ENCODE measurements around the gene RRP8. TPM values are rescaled to one million over a fixed set of nuclear protein-coding genes. Genes with fewer than 3 reads are reported as not detected.

RRP8 gene
- total RNA-seq, 1 donor from 2014 or later, result 14.6 TPM

DNA sequence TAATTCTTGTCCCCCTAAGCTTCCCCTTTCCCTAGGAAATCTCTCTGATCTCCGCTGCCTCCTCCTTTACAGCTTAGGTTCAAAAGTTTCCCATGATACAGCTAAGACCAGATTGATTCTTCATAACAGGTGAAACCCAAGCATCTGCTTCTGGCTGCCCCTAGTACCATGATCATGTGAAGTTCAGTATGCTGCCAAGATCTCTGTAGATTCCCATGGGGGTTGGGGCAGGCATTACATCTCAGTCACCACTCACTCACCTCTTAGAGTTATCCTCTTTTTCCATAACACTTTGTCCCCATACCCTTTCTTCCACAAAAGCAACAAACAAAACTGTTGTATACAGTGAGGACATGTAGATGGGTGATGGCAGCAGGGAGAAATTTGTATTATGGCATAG is 44.0 kb downstream of the RRP8 start:
- no peaks in the 10 kb centered on the region for H3K9me3 Mint-ChIP-seq (ENCODE audit: unreplicated experiment)
- H3K4me3 Mint-ChIP-seq (ENCODE audit: unreplicated experiment), result peak overlapping the region; percentile 28
- peaks cover 35% of the 10 kb centered on the region for H3K4me1 Mint-ChIP-seq (ENCODE audit: unreplicated experiment)
- TF ChIP-seq, protein P1, sequence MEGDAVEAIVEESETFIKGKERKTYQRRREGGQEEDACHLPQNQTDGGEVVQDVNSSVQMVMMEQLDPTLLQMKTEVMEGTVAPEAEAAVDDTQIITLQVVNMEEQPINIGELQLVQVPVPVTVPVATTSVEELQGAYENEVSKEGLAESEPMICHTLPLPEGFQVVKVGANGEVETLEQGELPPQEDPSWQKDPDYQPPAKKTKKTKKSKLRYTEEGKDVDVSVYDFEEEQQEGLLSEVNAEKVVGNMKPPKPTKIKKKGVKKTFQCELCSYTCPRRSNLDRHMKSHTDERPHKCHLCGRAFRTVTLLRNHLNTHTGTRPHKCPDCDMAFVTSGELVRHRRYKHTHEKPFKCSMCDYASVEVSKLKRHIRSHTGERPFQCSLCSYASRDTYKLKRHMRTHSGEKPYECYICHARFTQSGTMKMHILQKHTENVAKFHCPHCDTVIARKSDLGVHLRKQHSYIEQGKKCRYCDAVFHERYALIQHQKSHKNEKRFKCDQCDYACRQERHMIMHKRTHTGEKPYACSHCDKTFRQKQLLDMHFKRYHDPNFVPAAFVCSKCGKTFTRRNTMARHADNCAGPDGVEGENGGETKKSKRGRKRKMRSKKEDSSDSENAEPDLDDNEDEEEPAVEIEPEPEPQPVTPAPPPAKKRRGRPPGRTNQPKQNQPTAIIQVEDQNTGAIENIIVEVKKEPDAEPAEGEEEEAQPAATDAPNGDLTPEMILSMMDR (IDR thresholded peaks at IDR 0.05; ENCODE audit: unreplicated experiment), result no peak
- no peak for DNase-seq (ENCODE audit: low spot score)
- H3K27me3 Mint-ChIP-seq (ENCODE audit: unreplicated experiment), result peaks cover 7% of the 10 kb centered on the region
- no peak overlapping the region for H3K27ac Mint-ChIP-seq (ENCODE audit: unreplicated experiment)
- H3K36me3 Mint-ChIP-seq (ENCODE audit: low read depth, unreplicated experiment), result peaks cover 4% of the 10 kb centered on the region

DNA sequence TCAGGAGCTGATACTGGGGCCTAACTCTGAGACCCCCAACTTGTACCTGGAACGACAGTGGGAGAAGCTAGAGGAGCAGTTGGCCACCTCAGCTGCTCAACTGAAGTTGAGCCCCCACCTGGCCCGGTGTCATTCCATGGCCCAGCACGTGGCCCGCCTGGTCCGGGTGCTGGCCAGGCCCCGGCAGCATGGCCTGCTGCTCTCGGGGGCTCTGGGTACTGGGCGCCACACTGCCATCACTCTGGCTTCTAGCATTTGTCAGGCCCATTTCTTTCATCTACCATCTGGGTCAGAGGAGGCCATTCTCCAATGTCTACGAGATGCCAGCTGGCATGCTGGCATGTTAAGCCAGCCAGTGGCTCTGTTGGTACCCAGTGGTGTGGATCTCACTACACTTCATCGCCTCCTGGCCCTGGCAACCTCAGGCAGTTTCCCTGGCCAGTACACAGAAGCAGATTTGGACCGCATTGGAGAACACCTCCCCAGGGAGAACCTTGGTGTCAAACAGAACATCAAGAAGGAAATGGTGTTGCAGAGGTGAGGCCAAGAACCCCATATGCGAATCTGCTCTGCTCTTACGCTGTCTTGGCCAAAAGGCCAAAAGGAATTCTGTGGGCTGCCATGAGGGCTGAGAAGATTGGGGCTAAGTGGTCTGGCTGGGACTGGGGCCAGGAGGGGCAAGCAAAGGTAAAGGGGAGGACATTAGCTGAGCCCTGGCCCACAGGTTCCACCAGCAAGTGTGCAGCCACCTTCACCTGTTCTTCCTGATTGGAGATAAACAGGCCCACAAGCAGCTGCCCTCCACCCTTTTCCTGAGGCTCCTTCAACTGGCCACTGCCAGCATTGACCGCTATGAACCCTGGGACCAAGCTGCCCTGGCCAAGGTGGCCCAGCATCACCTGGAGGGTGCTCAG is 45.4 kb downstream of the RRP8 start:
- H3K4me1 Mint-ChIP-seq (ENCODE audit: unreplicated experiment), result peaks cover 35% of the 10 kb centered on the region
- no peak overlapping the region for H3K4me3 Mint-ChIP-seq (ENCODE audit: unreplicated experiment)
- H3K9me3 Mint-ChIP-seq (ENCODE audit: unreplicated experiment), result no peaks in the 10 kb centered on the region
- TF ChIP-seq, protein P1 (IDR thresholded peaks at IDR 0.05; ENCODE audit: unreplicated experiment), result no peak
- peaks cover 4% of the 10 kb centered on the region for H3K36me3 Mint-ChIP-seq (ENCODE audit: low read depth, unreplicated experiment)
- peaks cover 7% of the 10 kb centered on the region for H3K27me3 Mint-ChIP-seq (ENCODE audit: unreplicated experiment)
- no peak overlapping the region for H3K27ac Mint-ChIP-seq (ENCODE audit: unreplicated experiment)
- no peak for DNase-seq (ENCODE audit: low spot score)

- Mint-ChIP-seq H3K27ac (ENCODE audit: unreplicated experiment) (no peak overlapping the region), H3K27me3 (ENCODE audit: unreplicated experiment) (peaks cover 7% of the 10 kb centered on the region), H3K4me1 (ENCODE audit: unreplicated experiment) (peaks cover 35% of the 10 kb centered on the region), H3K36me3 (ENCODE audit: low read depth, unreplicated experiment) (no peaks in the 10 kb centered on the region), H3K9me3 (ENCODE audit: unreplicated experiment) (no peaks in the 10 kb centered on the region), H3K4me3 (ENCODE audit: unreplicated experiment) (no peak overlapping the region)
- DNase-seq (ENCODE audit: low spot score), result no peak
- TF ChIP-seq, protein P1 (IDR thresholded peaks at IDR 0.05; ENCODE audit: unreplicated experiment), result no peak
Observed at GRCh38 chr11:6557063-6557462, 46.4 kb downstream of the RRP8 start.

GRCh38 chr11:6556139-6556949 is 47.1 kb downstream of the RRP8 start:
- Mint-ChIP-seq H3K27me3 (ENCODE audit: unreplicated experiment) (peaks cover 7% of the 10 kb centered on the region), H3K4me3 (ENCODE audit: unreplicated experiment) (no peak overlapping the region), H3K9me3 (ENCODE audit: unreplicated experiment) (no peaks in the 10 kb centered on the region), H3K27ac (ENCODE audit: unreplicated experiment) (no peak overlapping the region), H3K4me1 (ENCODE audit: unreplicated experiment) (peaks cover 35% of the 10 kb centered on the region), H3K36me3 (ENCODE audit: low read depth, unreplicated experiment) (no peaks in the 10 kb centered on the region)
- TF ChIP-seq, protein P1 (IDR thresholded peaks at IDR 0.05; ENCODE audit: unreplicated experiment), result no peak
- no peak for DNase-seq (ENCODE audit: low spot score)
